ENCODE data around the gene SEC23IP. TPM values are rescaled to one million over a fixed set of nuclear protein-coding genes. Genes with fewer than 3 reads are reported as not detected.
"Not testable (repeated sequence)": the region's sequence is repeated elsewhere in the genome, so short reads cannot be mapped to it uniquely, and the experiment has no call there.

Gene SEC23IP
- total RNA-seq, 1 experiment from 2014 or later, result 116 TPM

GRCh38 chr10:119878524-119878923 lies 14.0 kb upstream of the SEC23IP start:
- Mint-ChIP-seq H3K9me3 (ENCODE audit: unreplicated experiment) (no peaks in the 10 kb centered on the region), H3K27me3 (ENCODE audit: insufficient read depth, unreplicated experiment) (no peaks in the 10 kb centered on the region), H3K27ac (ENCODE audit: unreplicated experiment) (no peak overlapping the region), H3K4me1 (ENCODE audit: low read depth, unreplicated experiment) (peaks cover 7% of the 10 kb centered on the region), H3K36me3 (ENCODE audit: insufficient read depth, unreplicated experiment) (no peaks in the 10 kb centered on the region), H3K4me3 (ENCODE audit: unreplicated experiment) (no peak overlapping the region)
- no peaks in the 10 kb centered on the region for H3K27me3 ChIP-seq (replicated peaks; ENCODE audit: control insufficient read depth, insufficient read depth, low read length)
- no peak for TF ChIP-seq CTCF (IDR thresholded peaks at IDR 0.05; ENCODE audit: insufficient read depth in 1 of 2, low read depth in 1 of 2, low read length in 1 of 2, severe bottlenecking in 1 of 2, unreplicated experiment in 1 of 2)
- BruUV-seq (replicated peaks), result no TSS peak
- intact Hi-C loops (cut with micrococcal nuclease; ENCODE audit: unreplicated experiment), result loop anchor here (10.0 kb wide), 1 partner anchor 284 kb away; the partner anchor contains the start of gene TIAL1
- no peak overlapping the region for H3K4me3 ChIP-seq (ENCODE audit: low read depth, low read length)
- ChIA-PET POLR2A (no interaction called here), CTCF (no interaction called here)
- H3K4me1 ChIP-seq, result no peaks in the 10 kb centered on the region
- no peak for DNase-seq
- no peaks in the 10 kb centered on the region for H3K36me3 ChIP-seq (ENCODE audit: control insufficient read depth, insufficient read depth, low read length)
- no peaks in the 10 kb centered on the region for H3K9me3 ChIP-seq

GRCh38 chr10:119883901-119884611 lies 8.5 kb upstream of the SEC23IP start:
- H3K4me3 ChIP-seq (ENCODE audit: low read depth, low read length); H3K9me3 Mint-ChIP-seq (ENCODE audit: unreplicated experiment); DNase-seq; H3K27me3 ChIP-seq (replicated peaks; ENCODE audit: control insufficient read depth, insufficient read depth, low read length); H3K4me1 Mint-ChIP-seq (ENCODE audit: low read depth, unreplicated experiment); BruUV-seq (replicated peaks); H3K4me3 Mint-ChIP-seq (ENCODE audit: unreplicated experiment); H3K4me1 ChIP-seq; H3K27me3 Mint-ChIP-seq (ENCODE audit: insufficient read depth, unreplicated experiment); H3K36me3 Mint-ChIP-seq (ENCODE audit: insufficient read depth, unreplicated experiment); H3K27ac Mint-ChIP-seq (ENCODE audit: unreplicated experiment); intact Hi-C loops (cut with micrococcal nuclease; ENCODE audit: unreplicated experiment); H3K36me3 ChIP-seq (ENCODE audit: control insufficient read depth, insufficient read depth, low read length); CTCF ChIA-PET; H3K9me3 ChIP-seq: not testable (repeated sequence)
- POLR2A ChIA-PET, result interaction anchor here (1.7 kb wide), 1 partner anchor 8 kb away, joined by 5 read pairs; the partner anchor contains the start of gene SEC23IP

- H3K4me3 ChIP-seq (ENCODE audit: low read depth, low read length); H3K9me3 Mint-ChIP-seq (ENCODE audit: unreplicated experiment); CTCF ChIA-PET; H3K4me1 Mint-ChIP-seq (ENCODE audit: low read depth, unreplicated experiment); intact Hi-C loops (cut with micrococcal nuclease; ENCODE audit: unreplicated experiment); H3K4me1 ChIP-seq; H3K27me3 ChIP-seq (replicated peaks; ENCODE audit: control insufficient read depth, insufficient read depth, low read length); BruUV-seq (replicated peaks); H3K27ac Mint-ChIP-seq (ENCODE audit: unreplicated experiment); POLR2A ChIA-PET; H3K4me3 Mint-ChIP-seq (ENCODE audit: unreplicated experiment); H3K36me3 ChIP-seq (ENCODE audit: control insufficient read depth, insufficient read depth, low read length); H3K9me3 ChIP-seq; H3K27me3 Mint-ChIP-seq (ENCODE audit: insufficient read depth, unreplicated experiment); DNase-seq; H3K36me3 Mint-ChIP-seq (ENCODE audit: insufficient read depth, unreplicated experiment): not testable (repeated sequence)
Observed at GRCh38 chr10:119886070-119886469, 6.5 kb upstream of the SEC23IP start.

GRCh38 chr10:119888715-119889114 lies 3.8 kb upstream of the SEC23IP start:
- CTCF ChIA-PET; H3K4me1 Mint-ChIP-seq (ENCODE audit: low read depth, unreplicated experiment); H3K36me3 Mint-ChIP-seq (ENCODE audit: insufficient read depth, unreplicated experiment); H3K36me3 ChIP-seq (ENCODE audit: control insufficient read depth, insufficient read depth, low read length); H3K27me3 Mint-ChIP-seq (ENCODE audit: insufficient read depth, unreplicated experiment); DNase-seq; POLR2A ChIA-PET; H3K4me1 ChIP-seq; intact Hi-C loops (cut with micrococcal nuclease; ENCODE audit: unreplicated experiment); H3K4me3 ChIP-seq (ENCODE audit: low read depth, low read length); H3K4me3 Mint-ChIP-seq (ENCODE audit: unreplicated experiment); H3K9me3 Mint-ChIP-seq (ENCODE audit: unreplicated experiment); BruUV-seq (replicated peaks); H3K9me3 ChIP-seq; H3K27me3 ChIP-seq (replicated peaks; ENCODE audit: control insufficient read depth, insufficient read depth, low read length): not testable (repeated sequence)
- peak overlapping the region; percentile 7 for H3K27ac Mint-ChIP-seq (ENCODE audit: unreplicated experiment)

- Mint-ChIP-seq H3K27ac (ENCODE audit: unreplicated experiment) (peak overlapping the region; percentile 7), H3K36me3 (ENCODE audit: insufficient read depth, unreplicated experiment) (peaks cover 13% of the 10 kb centered on the region)
- H3K27me3 Mint-ChIP-seq (ENCODE audit: insufficient read depth, unreplicated experiment); DNase-seq; H3K36me3 ChIP-seq (ENCODE audit: control insufficient read depth, insufficient read depth, low read length); H3K9me3 Mint-ChIP-seq (ENCODE audit: unreplicated experiment); H3K4me3 Mint-ChIP-seq (ENCODE audit: unreplicated experiment); CTCF ChIA-PET; intact Hi-C loops (cut with micrococcal nuclease; ENCODE audit: unreplicated experiment); H3K4me3 ChIP-seq (ENCODE audit: low read depth, low read length); H3K9me3 ChIP-seq; H3K4me1 ChIP-seq; POLR2A ChIA-PET; H3K4me1 Mint-ChIP-seq (ENCODE audit: low read depth, unreplicated experiment); BruUV-seq (replicated peaks); H3K27me3 ChIP-seq (replicated peaks; ENCODE audit: control insufficient read depth, insufficient read depth, low read length): not testable (repeated sequence)
Observed at GRCh38 chr10:119889201-119889600, 3.3 kb upstream of the SEC23IP start.

DNA sequence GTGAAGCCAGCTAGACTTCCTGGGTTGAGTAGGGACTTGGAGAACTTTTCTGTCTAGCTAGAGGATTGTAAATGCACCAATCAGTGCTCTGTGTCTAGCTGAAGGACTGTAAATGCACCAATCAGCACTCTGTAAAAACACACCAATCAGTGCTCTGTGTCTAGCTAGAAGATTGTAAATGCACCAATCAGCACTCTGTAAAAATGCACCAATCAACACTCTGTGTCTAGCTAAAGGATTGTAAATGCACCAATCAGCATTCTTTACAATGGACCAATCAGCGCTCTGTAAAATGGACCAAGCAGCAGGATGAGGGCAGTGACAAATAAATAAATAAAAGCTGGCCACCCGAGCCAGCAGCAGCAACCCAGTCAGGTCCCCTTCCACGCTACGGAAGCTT lies 2.2 kb upstream of the SEC23IP start:
- H3K9me3 Mint-ChIP-seq (ENCODE audit: unreplicated experiment); CTCF ChIA-PET; H3K4me3 Mint-ChIP-seq (ENCODE audit: unreplicated experiment); H3K27me3 ChIP-seq (replicated peaks; ENCODE audit: control insufficient read depth, insufficient read depth, low read length); BruUV-seq (replicated peaks); H3K27me3 Mint-ChIP-seq (ENCODE audit: insufficient read depth, unreplicated experiment); H3K36me3 ChIP-seq (ENCODE audit: control insufficient read depth, insufficient read depth, low read length); H3K4me1 ChIP-seq; H3K9me3 ChIP-seq; DNase-seq; POLR2A ChIA-PET; H3K4me3 ChIP-seq (ENCODE audit: low read depth, low read length); H3K27ac Mint-ChIP-seq (ENCODE audit: unreplicated experiment): not testable (repeated sequence)
- peaks cover 17% of the 10 kb centered on the region for H3K4me1 Mint-ChIP-seq (ENCODE audit: low read depth, unreplicated experiment)
- H3K36me3 Mint-ChIP-seq (ENCODE audit: insufficient read depth, unreplicated experiment), result peaks cover 18% of the 10 kb centered on the region
- intact Hi-C loops (cut with micrococcal nuclease; ENCODE audit: unreplicated experiment), result loop anchor here (10.0 kb wide), 1 partner anchor 206 kb away; no protein-coding TSS in a partner anchor
